Natural killer cell (primary cell): ENCODE measurements around the gene CCDC17. TPM values are rescaled to one million over a fixed set of nuclear protein-coding genes. Genes with fewer than 3 reads are reported as not detected.

Experiments
- ATAC-seq, 3 donors: fragments of 150-1000 bp in 2 of 3; fragments of 200-7000 bp in 1 of 3; cut with Tn5 transposase; 1 replicate in 1 of 3; 2 replicates in 2 of 3; pipeline ENCODE4 v1.10.0; 2021; ENCODE audit warnings: mild to moderate bottlenecking in 2 of 3, moderate library complexity in 2 of 3
- DNase-seq, 2 donors: peaks; one replicate each; pipeline versions ENCODE4 v3.0.0 to v3.0.0-alpha.2; 2013 to 2021; ENCODE audit warnings: mixed read lengths in 1 of 2
- H3K27ac ChIP-seq: one replicate; pipeline ENCODE4 v1.5.1; 2013; ENCODE audit warnings: mild to moderate bottlenecking, low read length
- H3K27me3 ChIP-seq: one replicate; pipeline ENCODE4 v1.6.1; 2013; ENCODE audit warnings: low read length; ENCODE audit not compliant: control insufficient read depth, insufficient read depth
- H3K36me3 ChIP-seq: one replicate; pipeline ENCODE4 v1.6.1; 2013; ENCODE audit warnings: low read length; ENCODE audit not compliant: control insufficient read depth, insufficient read depth
- H3K4me1 ChIP-seq: one replicate; pipeline ENCODE4 v1.6.1; 2013; ENCODE audit warnings: low read length; ENCODE audit not compliant: control insufficient read depth, insufficient read depth
- H3K4me3 ChIP-seq: one replicate; pipeline ENCODE4 v1.5.1; 2013; ENCODE audit warnings: low read length
- H3K9me3 ChIP-seq: one replicate; pipeline ENCODE4 v1.6.1; 2013; ENCODE audit warnings: low read length; ENCODE audit not compliant: control insufficient read depth, insufficient read depth
- H3K27ac Mint-ChIP-seq, 2 donors: one replicate each; pipeline ENCODE4 v1.8.0; 2022; ENCODE audit warnings: mild to moderate bottlenecking in 2 of 2, mixed read lengths in 2 of 2, moderate library complexity in 1 of 2
- H3K27me3 Mint-ChIP-seq, 2 donors: one replicate each; pipeline ENCODE4 v1.8.0; 2022; ENCODE audit warnings: low read depth in 2 of 2, mixed read lengths in 2 of 2
- H3K36me3 Mint-ChIP-seq: one replicate; pipeline ENCODE4 v1.8.0; 2022; ENCODE audit warnings: mixed read lengths
- H3K4me1 Mint-ChIP-seq, 2 donors: one replicate each; pipeline ENCODE4 v1.8.0; 2022; ENCODE audit warnings: mixed read lengths in 2 of 2
- H3K4me3 Mint-ChIP-seq: one replicate; pipeline ENCODE4 v1.8.0; 2022; ENCODE audit warnings: mild to moderate bottlenecking, moderate library complexity, mixed read lengths
- H3K9me3 Mint-ChIP-seq, 2 donors: one replicate each; pipeline ENCODE4 v1.8.0; 2022; ENCODE audit warnings: mixed read lengths in 2 of 2
- CTCF ChIP-seq: fragments of 200-600 bp; IDR thresholded peaks from one replicate; pipeline ENCODE4 v1.8.0; 2022; ENCODE audit warnings: antibody characterized with exemption
- WGBS: methylation state at CpG from one replicate; pipeline ENCODE4 v1.1.7; 2013; ENCODE audit warnings: missing lambda C conversion rate; ENCODE audit not compliant: insufficient coverage; 5-methylcytosine and 5-hydroxymethylcytosine counted together
- intact Hi-C: fragments of 100-400 bp; cut with micrococcal nuclease; formaldehyde crosslinking; loops from one replicate; pipeline ENCODE4 v1.14.2; 2022
- total RNA-seq, 4 donors: library from RNA; stranded (reverse); fragments of 120-200 nt in 1 of 4; gene quantifications; one replicate each; pipeline versions ENCODE4 v1.2.3 to v1.2.4, GENCODE V29; 2013 to 2022

CCDC17 gene
- total RNA-seq, 3 donors from 2014 or later (not counting 1 experiment from before 2014, with no cell fraction given) = 2.9 to 4.5 (median 3.3) TPM

GRCh38 chr1:45667321-45668111, 43.7 kb upstream of the CCDC17 start:
- H3K9me3 ChIP-seq = no peaks in the 10 kb centered on the region
- no peak overlapping the region for H3K4me3 ChIP-seq
- ATAC-seq (no peak), DNase-seq (no peak)
- H3K27me3 ChIP-seq = no peaks in the 10 kb centered on the region
- Mint-ChIP-seq H3K4me1 (peaks cover 55 to 67% of the 10 kb centered on the region in 2 donors), H3K27me3 (no peaks in the 10 kb centered on the region), H3K36me3 (no peaks in the 10 kb centered on the region), H3K9me3 (no peaks in the 10 kb centered on the region), H3K4me3 (no peak overlapping the region), H3K27ac (peak overlapping the region; percentile 9 to 17)
- H3K36me3 ChIP-seq = peaks cover 3% of the 10 kb centered on the region
- no peak for TF ChIP-seq CTCF
- intact Hi-C loops = no loop called here
- H3K27ac ChIP-seq = no peak overlapping the region
- peaks cover 4% of the 10 kb centered on the region for H3K4me1 ChIP-seq
- 94% methylated on average over 8 of the region's 8 CpGs for WGBS

GRCh38 chr1:45666836-45667235, 43.0 kb upstream of the CCDC17 start:
- intact Hi-C loops = no loop called here
- ATAC-seq = no peak
- DNase-seq = no peak
- no peaks in the 10 kb centered on the region for H3K27me3 Mint-ChIP-seq
- TF ChIP-seq CTCF = no peak
- Histone ChIP-seq H3K4me3 (no peak overlapping the region), H3K27ac (no peak overlapping the region), H3K27me3 (no peaks in the 10 kb centered on the region), H3K9me3 (no peaks in the 10 kb centered on the region), H3K36me3 (peaks cover 3% of the 10 kb centered on the region), H3K4me1 (peaks cover 4% of the 10 kb centered on the region)
- 92% methylated on average over 1 of the region's 2 CpGs for WGBS
- H3K36me3 Mint-ChIP-seq = no peaks in the 10 kb centered on the region
- H3K4me1 Mint-ChIP-seq = peaks cover 58 to 70% of the 10 kb centered on the region in 2 donors
- H3K4me3 Mint-ChIP-seq = no peak overlapping the region
- H3K27ac Mint-ChIP-seq = peak overlapping the region in 1 of 2 donors; percentile 17
- no peaks in the 10 kb centered on the region for H3K9me3 Mint-ChIP-seq

- H3K4me1 Mint-ChIP-seq = peaks cover 21 to 28% of the 10 kb centered on the region in 2 donors
- H3K36me3 ChIP-seq = peaks cover 54% of the 10 kb centered on the region
- H3K4me3 ChIP-seq = no peak overlapping the region
- no peaks in the 10 kb centered on the region for H3K27me3 ChIP-seq
- no peaks in the 10 kb centered on the region for H3K9me3 Mint-ChIP-seq
- DNase-seq (no peak), ATAC-seq (no peak)
- no peaks in the 10 kb centered on the region for H3K27me3 Mint-ChIP-seq
- no peak overlapping the region for H3K27ac Mint-ChIP-seq
- no peaks in the 10 kb centered on the region for H3K36me3 Mint-ChIP-seq
- no peak overlapping the region for H3K4me3 Mint-ChIP-seq
- no peaks in the 10 kb centered on the region for H3K9me3 ChIP-seq
- WGBS = 100% methylated on average over 1 of the region's 2 CpGs
- H3K4me1 ChIP-seq = no peaks in the 10 kb centered on the region
- TF ChIP-seq CTCF = no peak
- no peak overlapping the region for H3K27ac ChIP-seq
- intact Hi-C loops = no loop called here
Measured at GRCh38 chr1:45660336-45660735, 36.5 kb upstream of the CCDC17 start.

- no peaks in the 10 kb centered on the region for H3K36me3 Mint-ChIP-seq
- H3K4me1 ChIP-seq = no peaks in the 10 kb centered on the region
- no peaks in the 10 kb centered on the region for H3K27me3 Mint-ChIP-seq
- H3K4me3 Mint-ChIP-seq = no peak overlapping the region
- H3K9me3 ChIP-seq = no peaks in the 10 kb centered on the region
- WGBS = 100% methylated on average over 2 of the region's 2 CpGs
- no peak overlapping the region for H3K27ac ChIP-seq
- H3K9me3 Mint-ChIP-seq = no peaks in the 10 kb centered on the region
- H3K4me1 Mint-ChIP-seq = peaks cover 15 to 23% of the 10 kb centered on the region in 2 donors
- H3K4me3 ChIP-seq = no peak overlapping the region
- peaks cover 65% of the 10 kb centered on the region for H3K36me3 ChIP-seq
- H3K27me3 ChIP-seq = no peaks in the 10 kb centered on the region
- ATAC-seq (no peak), DNase-seq (no peak)
- no peak overlapping the region for H3K27ac Mint-ChIP-seq
- no peak for TF ChIP-seq CTCF
- intact Hi-C loops = no loop called here
Measured at GRCh38 chr1:45659222-45659621, 35.4 kb upstream of the CCDC17 start.
